NT2/D1 (cell line): ENCODE results near the gene RNF25.

Source experiments
- YY1 ChIP-seq: IDR thresholded peaks from 2 replicates; pipeline ENCODE4 v1.6.1; 2011; ENCODE audit not compliant: insufficient read length, insufficient read depth
- ZNF274 ChIP-seq: IDR thresholded peaks from 2 replicates; pipeline ENCODE4 v1.6.1; 2011; ENCODE audit warnings: mild to moderate bottlenecking, low read depth, low read length

- no peak for TF ChIP-seq ZNF274
- no peak for TF ChIP-seq YY1
Measured at GRCh38 chr2:218671097-218671653, 627 bp downstream of the RNF25 start.
